ENCODE results near the gene POU2F3.

POU2F3 gene

GRCh38 chr11:120239713-120240640, at the start of gene POU2F3:
Gene POU2F3 (plus strand): TSS chr11:120240140. CDS start chr11:120240344, 204 bp downstream.
- DNase-seq (ENCODE audit: extremely low spot score, insufficient read length, low read depth) (no peak), FAIRE-seq (no peak)

- no peak for DNase-seq (ENCODE audit: extremely low spot score, insufficient read length, low read depth)
- FAIRE-seq = no peak
These were observed 48.9 kb upstream of the POU2F3 start for GRCh38 chr11:120191058-120191457.

- no peak for DNase-seq (ENCODE audit: extremely low spot score, insufficient read length, low read depth)
- FAIRE-seq = no peak
These were observed 46.9 kb upstream of the POU2F3 start for GRCh38 chr11:120192831-120193625.

GRCh38 chr11:120194166-120194565, 45.8 kb upstream of the POU2F3 start:
- DNase-seq (ENCODE audit: extremely low spot score, insufficient read length, low read depth) (no peak), FAIRE-seq (no peak)

GRCh38 chr11:120195601-120196320, 44.2 kb upstream of the POU2F3 start:
- FAIRE-seq = no peak

GRCh38 chr11:120196826-120197225, 43.1 kb upstream of the POU2F3 start:
- no peak for DNase-seq (ENCODE audit: extremely low spot score, insufficient read length, low read depth)
- no peak for FAIRE-seq

More at GRCh38 chr11:120195601-120196320, 44.2 kb upstream of the POU2F3 start:
- DNase-seq (ENCODE audit: extremely low spot score, insufficient read length, low read depth) = no peak

- FAIRE-seq (no peak), DNase-seq (ENCODE audit: extremely low spot score, insufficient read length, low read depth) (no peak)
These were observed 42.6 kb upstream of the POU2F3 start for GRCh38 chr11:120197251-120197891.

GRCh38 chr11:120197977-120198376, 42.0 kb upstream of the POU2F3 start:
- FAIRE-seq = no peak
- DNase-seq (ENCODE audit: extremely low spot score, insufficient read length, low read depth) = no peak

- FAIRE-seq (no peak), DNase-seq (ENCODE audit: extremely low spot score, insufficient read length, low read depth) (no peak)
These were observed 41.5 kb upstream of the POU2F3 start for GRCh38 chr11:120198403-120198786.

GRCh38 chr11:120198787-120199469, 41.0 kb upstream of the POU2F3 start:
- DNase-seq (ENCODE audit: extremely low spot score, insufficient read length, low read depth) (no peak), FAIRE-seq (no peak)

GRCh38 chr11:120199613-120200012, 40.3 kb upstream of the POU2F3 start:
- no peak for FAIRE-seq
- DNase-seq (ENCODE audit: extremely low spot score, insufficient read length, low read depth) = no peak

- no peak for FAIRE-seq
These were observed 39.3 kb upstream of the POU2F3 start for GRCh38 chr11:120200677-120201076.

GRCh38 chr11:120201653-120202052, 38.3 kb upstream of the POU2F3 start:
- DNase-seq (ENCODE audit: extremely low spot score, insufficient read length, low read depth) = no peak
- FAIRE-seq = no peak

More at GRCh38 chr11:120200677-120201076, 39.3 kb upstream of the POU2F3 start:
- no peak for DNase-seq (ENCODE audit: extremely low spot score, insufficient read length, low read depth)

GRCh38 chr11:120203626-120204025, 36.3 kb upstream of the POU2F3 start:
- FAIRE-seq (no peak), DNase-seq (ENCODE audit: extremely low spot score, insufficient read length, low read depth) (no peak)

- no peak for FAIRE-seq
- no peak for DNase-seq (ENCODE audit: extremely low spot score, insufficient read length, low read depth)
These were observed 34.3 kb upstream of the POU2F3 start for GRCh38 chr11:120205596-120206161.

- FAIRE-seq = no peak
- DNase-seq (ENCODE audit: extremely low spot score, insufficient read length, low read depth) = no peak
These were observed 32.4 kb upstream of the POU2F3 start for GRCh38 chr11:120207512-120207911.

- FAIRE-seq (no peak), DNase-seq (ENCODE audit: extremely low spot score, insufficient read length, low read depth) (no peak)
These were observed 31.9 kb upstream of the POU2F3 start for GRCh38 chr11:120208001-120208441.

- FAIRE-seq = no peak
- DNase-seq (ENCODE audit: extremely low spot score, insufficient read length, low read depth) = no peak
These were observed 31.2 kb upstream of the POU2F3 start for GRCh38 chr11:120208777-120209176.

Measured in GM18507 (cell line).